Left lung (tissue), 10 donors: ENCODE data around the gene MACROD2. TPM values are rescaled to one million over a fixed set of nuclear protein-coding genes. Genes with fewer than 3 reads are reported as not detected.

Source experiments
- ATAC-seq: fragments of 200-7000 bp; cut with Tn5 transposase; one replicate; pipeline ENCODE4 v1.9.1; 2020; ENCODE audit warnings: moderate library complexity
- DNase-seq, 4 donors: peaks; one replicate each; pipeline ENCODE4 v3.0.0-alpha.2; 2013 to 2020
- H3K27ac ChIP-seq, 2 donors: fragments of 200-600 bp; sonication (generic) in 1 of 2; one replicate each; pipeline versions ENCODE4 v1.5.0 to v1.8.0; 2020 to 2021
- H3K27me3 ChIP-seq, 2 donors: fragments of 200-600 bp; sonication (generic) in 1 of 2; one replicate each; pipeline versions ENCODE4 v1.5.0 to v1.8.0; 2020 to 2021
- H3K36me3 ChIP-seq, 2 donors: fragments of 200-600 bp; sonication (generic) in 1 of 2; one replicate each; pipeline versions ENCODE4 v1.5.0 to v1.8.0; 2020 to 2021
- H3K4me1 ChIP-seq, 2 donors: fragments of 200-600 bp; one replicate each; pipeline ENCODE4 v1.8.0; 2021
- H3K4me3 ChIP-seq, 2 donors: fragments of 200-600 bp; sonication (generic) in 1 of 2; one replicate each; pipeline versions ENCODE4 v1.5.0 to v1.8.0; 2020 to 2021; ENCODE audit warnings: mild to moderate bottlenecking in 1 of 2
- H3K9me3 ChIP-seq, 2 donors: fragments of 200-600 bp; sonication (generic) in 1 of 2; one replicate each; pipeline versions ENCODE4 v1.5.0 to v1.8.0; 2020 to 2021
- CTCF ChIP-seq, 2 donors: fragments of 200-600 bp; sonication (generic) in 1 of 2; IDR thresholded peaks; one replicate each; pipeline versions ENCODE4 v1.5.0 to v1.8.0; 2021; ENCODE audit warnings: antibody characterized with exemption in 2 of 2
- intact Hi-C, 2 donors: fragments of 100-400 bp; cut with DNase I; formaldehyde crosslinking; loops; one replicate each; pipeline versions ENCODE4 v1.11.2 to v1.14.2; 2022
- polyA plus RNA-seq, 6 donors: library from polyadenylated mRNA; unstranded; fragments of 120-200 nt; gene quantifications; one replicate each; pipeline ENCODE4 v1.2.1, GENCODE V29; 2013; ENCODE audit not compliant: insufficient read length in 6 of 6
- total RNA-seq, 2 donors: library from RNA; stranded (reverse); fragmentation: NEBNext Ultra II Directional; extraction: Animal tissue kit (Norgen Biotek cat#: 25700); gene quantifications; one replicate each; pipeline ENCODE4 v1.2.1, GENCODE V29; 2021
- donor health status: DM: no; HTN: yes; CAD: no.
- donor health status: DM: no; HTN: no; CAD: no.

MACROD2 gene
- total and polyA plus RNA-seq, 8 donors: 6.1 to 23.6 (median 8.9) TPM

- Histone ChIP-seq H3K4me1 (peaks cover 0 to 15% of the 10 kb centered on the region in 2 donors), H3K36me3 (no peaks in the 10 kb centered on the region), H3K9me3 (no peaks in the 10 kb centered on the region), H3K4me3 (no peak overlapping the region), H3K27me3 (no peaks in the 10 kb centered on the region), H3K27ac (no peak overlapping the region)
- intact Hi-C loops: no loop called here
- ATAC-seq (peak; percentile 64), DNase-seq (no peak)
- no peak for TF ChIP-seq CTCF (IDR thresholded peaks at IDR 0.05)
These were observed 956.5 kb downstream of the MACROD2 start for GRCh38 chr20:14951707-14952418.

DNA sequence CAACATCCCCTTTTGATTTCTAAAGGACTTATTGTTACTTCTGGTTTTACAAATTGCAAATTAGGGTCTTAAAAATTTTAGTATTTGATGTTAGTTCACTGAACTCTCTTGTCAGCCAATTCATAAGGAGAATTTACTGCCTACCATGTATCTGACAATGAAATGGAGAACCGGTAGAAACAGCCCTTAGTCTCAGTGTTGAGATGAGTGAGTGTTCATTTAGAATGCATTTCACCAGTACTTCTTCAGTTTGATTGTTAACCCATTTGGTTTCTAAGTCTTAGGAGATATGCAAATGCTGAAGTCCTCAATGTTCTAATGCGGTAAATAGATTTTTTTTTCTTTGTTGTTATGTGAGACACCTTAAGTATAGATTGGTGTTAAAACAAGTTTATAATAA lies 958.4 kb downstream of the MACROD2 start:
- Histone ChIP-seq H3K36me3 (no peaks in the 10 kb centered on the region), H3K27me3 (no peaks in the 10 kb centered on the region), H3K9me3 (no peaks in the 10 kb centered on the region), H3K27ac (no peak overlapping the region), H3K4me3 (no peak overlapping the region), H3K4me1 (peaks cover 0 to 15% of the 10 kb centered on the region in 2 donors)
- intact Hi-C loops: no loop called here
- ATAC-seq (no peak), DNase-seq (no peak)
- no peak for TF ChIP-seq CTCF (IDR thresholded peaks at IDR 0.05)

DNA sequence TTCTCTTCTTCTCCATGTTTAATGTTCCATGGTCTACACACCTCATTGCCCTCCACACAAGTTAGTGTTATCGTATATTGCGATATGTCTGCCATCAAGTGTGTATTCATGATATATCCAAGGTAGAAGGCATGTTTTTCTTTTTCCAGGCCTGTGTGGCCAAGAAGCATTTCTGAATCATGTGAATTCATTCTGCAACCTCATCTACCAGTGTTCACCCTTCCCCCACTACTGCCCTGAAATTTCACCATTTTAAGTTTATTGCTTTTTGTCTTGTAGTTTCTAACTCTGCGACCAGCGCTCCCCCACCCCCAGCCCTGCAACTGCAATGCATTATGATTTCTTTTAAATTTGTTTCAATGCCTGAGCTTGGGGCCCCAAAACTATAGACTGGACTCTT lies 960.1 kb downstream of the MACROD2 start:
- DNase-seq (no peak), ATAC-seq (no peak)
- H3K9me3 ChIP-seq: no peaks in the 10 kb centered on the region
- TF ChIP-seq CTCF (IDR thresholded peaks at IDR 0.05): no peak
- H3K36me3 ChIP-seq: no peaks in the 10 kb centered on the region
- H3K27ac ChIP-seq: no peak overlapping the region
- peaks cover 0 to 15% of the 10 kb centered on the region in 2 donors for H3K4me1 ChIP-seq
- intact Hi-C loops: no loop called here
- H3K4me3 ChIP-seq: no peak overlapping the region
- no peaks in the 10 kb centered on the region for H3K27me3 ChIP-seq

DNA sequence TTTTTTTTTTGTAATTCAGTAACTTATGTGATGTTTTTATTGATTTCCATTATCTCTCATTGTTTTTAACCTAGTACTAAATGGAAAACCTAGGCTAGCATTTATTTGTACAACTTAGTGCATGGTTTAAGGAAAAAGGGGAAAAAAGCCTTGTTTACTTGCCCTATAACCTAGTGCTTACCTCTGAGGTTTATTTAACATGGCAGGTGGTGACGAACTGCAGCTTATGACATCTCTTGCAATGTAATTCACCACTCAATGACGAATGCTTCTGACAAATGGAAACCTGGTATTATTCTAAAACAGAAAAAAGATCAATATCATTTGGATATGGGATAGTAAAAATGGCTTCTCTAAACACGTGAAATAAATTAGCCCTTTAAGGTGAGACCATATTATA lies 960.7 kb downstream of the MACROD2 start:
- ATAC-seq: no peak
- Histone ChIP-seq H3K36me3 (no peaks in the 10 kb centered on the region), H3K4me1 (peaks cover 0 to 15% of the 10 kb centered on the region in 2 donors), H3K9me3 (no peaks in the 10 kb centered on the region), H3K4me3 (no peak overlapping the region), H3K27ac (no peak overlapping the region), H3K27me3 (no peaks in the 10 kb centered on the region)
- no peak for DNase-seq
- intact Hi-C loops: no loop called here
- TF ChIP-seq CTCF (IDR thresholded peaks at IDR 0.05): no peak

DNA sequence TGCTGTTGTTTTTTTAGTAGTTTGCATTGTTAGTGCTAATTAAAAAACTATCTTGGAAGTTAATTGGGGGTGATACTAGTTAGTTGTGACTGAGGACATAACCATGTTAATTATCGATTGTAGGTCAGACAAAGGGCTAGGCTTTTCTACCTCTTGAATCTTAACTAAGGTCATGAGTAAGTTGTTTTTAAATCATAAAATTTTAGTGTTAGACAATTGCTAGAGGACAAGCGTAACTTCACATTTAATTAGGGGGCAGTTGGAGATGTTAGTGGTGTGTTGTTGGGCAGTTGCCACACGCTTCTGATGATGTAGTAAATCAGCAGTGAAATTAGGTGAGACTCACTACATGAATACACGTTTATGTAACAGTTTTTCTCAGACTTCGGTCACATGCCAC lies 961.2 kb downstream of the MACROD2 start:
- intact Hi-C loops: no loop called here
- DNase-seq (no peak), ATAC-seq (no peak)
- TF ChIP-seq CTCF (IDR thresholded peaks at IDR 0.05): no peak
- Histone ChIP-seq H3K9me3 (no peaks in the 10 kb centered on the region), H3K36me3 (no peaks in the 10 kb centered on the region), H3K4me3 (no peak overlapping the region), H3K27me3 (no peaks in the 10 kb centered on the region), H3K27ac (no peak overlapping the region), H3K4me1 (peaks cover 0 to 11% of the 10 kb centered on the region in 2 donors)
